A549 (cell line): ENCODE measurements around the gene IMPG2.

ENCODE experiments used
- CTCF ChIP-seq: fragments of >200 bp; sonication (Bioruptor Twin); formaldehyde crosslinking; IDR thresholded peaks from 3 replicates; pipeline ENCODE4 v1.5.1; 2016
- HOXB13 ChIP-seq: fragments of 250-450 bp; sonication (Bioruptor Pico); IDR thresholded peaks from 2 replicates; pipeline ENCODE4 v1.5.0; 2020; ENCODE audit warnings: low read depth, mild to moderate bottlenecking, moderate library complexity
- RAD21 ChIP-seq, 2 experiments: fragments of >200 bp in 1 of 2; sonication (Bioruptor Twin) in 1 of 2; formaldehyde crosslinking in 1 of 2; IDR thresholded peaks in 1 of 2; conservative IDR thresholded peaks in 1 of 2; 2 replicates in 1 of 2; 3 replicates in 1 of 2; pipeline ENCODE4 v1.6.1; 2012 to 2018; ENCODE audit warnings: inconsistent platforms in 1 of 2
- RFX5 ChIP-seq: fragments of 450-650 bp; IDR thresholded peaks from 2 replicates; pipeline ENCODE4 v1.7.1; 2014; ENCODE audit warnings: antibody characterized with exemption, mild to moderate bottlenecking, moderate library complexity
- SMC3 ChIP-seq: fragments of >200 bp; sonication (Bioruptor Twin); formaldehyde crosslinking; IDR thresholded peaks from 3 replicates; pipeline ENCODE4 v1.6.1; 2018; ENCODE audit warnings: inconsistent platforms
- TP53 ChIP-seq: fragments of 250-450 bp; sonication (Bioruptor Pico); IDR thresholded peaks from 2 replicates; pipeline ENCODE4 v1.5.0; 2021; ENCODE audit warnings: mild to moderate bottlenecking, moderate library complexity

- no peak for TF ChIP-seq RFX5
- no peak for TF ChIP-seq HOXB13
- TF ChIP-seq TP53 (CRISPR knock-in tag), result no peak
- TF ChIP-seq CTCF, result no peak
- TF ChIP-seq SMC3, result no peak
- no peak for TF ChIP-seq RAD21 (conservative IDR thresholded peaks at IDR 0.05 in 1 of 2, IDR thresholded peaks at IDR 0.05 in 1 of 2)
These were observed 40.5 kb downstream of the IMPG2 start for GRCh38 chr3:101279765-101280385.
